ENCODE results near the gene NDUFS8. TPM values are rescaled to one million over a fixed set of nuclear protein-coding genes. Genes with fewer than 3 reads are reported as not detected.

The NDUFS8 gene
- total RNA-seq, 1 experiment from 2014 or later, result 334 TPM

GRCh38 chr11:68036141-68036716 lies 5.7 kb downstream of the NDUFS8 start:
- DNase-seq, result no peak
- ChIA-PET CTCF (no interaction called here), POLR2A (no interaction called here)
- Histone ChIP-seq H3K27me3 (replicated peaks; ENCODE audit: control insufficient read depth, insufficient read depth, low read length) (no peaks in the 10 kb centered on the region), H3K36me3 (ENCODE audit: control insufficient read depth, insufficient read depth, low read length) (peaks cover 4% of the 10 kb centered on the region), H3K4me1 (peaks cover 40% of the 10 kb centered on the region), H3K9me3 (no peaks in the 10 kb centered on the region), H3K4me3 (ENCODE audit: low read depth, low read length) (no peak overlapping the region)
- intact Hi-C loops (cut with micrococcal nuclease; ENCODE audit: unreplicated experiment), result no loop called here
- TF ChIP-seq CTCF (IDR thresholded peaks at IDR 0.05; ENCODE audit: insufficient read depth in 1 of 2, low read depth in 1 of 2, low read length in 1 of 2, severe bottlenecking in 1 of 2, unreplicated experiment in 1 of 2), result no peak
- Mint-ChIP-seq H3K27me3 (ENCODE audit: insufficient read depth, unreplicated experiment) (no peaks in the 10 kb centered on the region), H3K4me3 (ENCODE audit: unreplicated experiment) (no peak overlapping the region), H3K36me3 (ENCODE audit: insufficient read depth, unreplicated experiment) (peaks cover 52% of the 10 kb centered on the region), H3K4me1 (ENCODE audit: low read depth, unreplicated experiment) (peaks cover 29% of the 10 kb centered on the region), H3K27ac (ENCODE audit: unreplicated experiment) (no peak overlapping the region), H3K9me3 (ENCODE audit: unreplicated experiment) (no peaks in the 10 kb centered on the region)
- no TSS peak for BruUV-seq (replicated peaks)

DNA sequence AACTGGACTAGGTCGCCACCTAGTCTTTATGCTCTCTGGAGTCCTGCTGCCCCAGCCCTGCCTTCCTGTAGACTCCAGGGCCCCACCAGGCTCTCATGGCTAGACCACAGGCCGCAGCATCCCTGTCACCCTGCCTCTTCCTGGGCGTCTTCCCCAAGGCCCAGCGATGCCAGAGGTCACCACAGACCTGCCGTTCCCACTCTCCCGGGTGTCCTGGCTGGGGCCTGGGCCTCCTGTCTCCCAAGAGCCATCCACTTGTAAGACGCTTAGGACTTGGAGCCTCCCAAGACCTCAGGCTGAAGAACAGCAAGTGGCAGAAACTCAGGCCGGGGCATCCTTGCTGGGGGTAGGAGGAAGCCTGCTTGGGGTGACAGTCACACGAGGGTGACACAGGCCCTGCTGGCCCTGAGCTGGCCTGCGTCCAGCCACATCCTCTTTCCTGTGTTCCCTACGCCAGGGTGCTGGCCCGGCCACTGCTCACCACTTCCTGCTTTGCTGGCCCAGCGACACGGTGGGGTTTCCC lies 6.3 kb downstream of the NDUFS8 start:
- no peaks in the 10 kb centered on the region for H3K27me3 Mint-ChIP-seq (ENCODE audit: insufficient read depth, unreplicated experiment)
- BruUV-seq (replicated peaks), result no TSS peak
- H3K9me3 Mint-ChIP-seq (ENCODE audit: unreplicated experiment), result no peaks in the 10 kb centered on the region
- intact Hi-C loops (cut with micrococcal nuclease; ENCODE audit: unreplicated experiment), result no loop called here
- peaks cover 23% of the 10 kb centered on the region for H3K4me1 Mint-ChIP-seq (ENCODE audit: low read depth, unreplicated experiment)
- H3K27ac Mint-ChIP-seq (ENCODE audit: unreplicated experiment), result no peak overlapping the region
- no peak for TF ChIP-seq CTCF (IDR thresholded peaks at IDR 0.05; ENCODE audit: insufficient read depth in 1 of 2, low read depth in 1 of 2, low read length in 1 of 2, severe bottlenecking in 1 of 2, unreplicated experiment in 1 of 2)
- no peak for DNase-seq
- peaks cover 36% of the 10 kb centered on the region for H3K4me1 ChIP-seq
- H3K4me3 Mint-ChIP-seq (ENCODE audit: unreplicated experiment), result no peak overlapping the region
- ChIA-PET POLR2A (interaction anchor here (1.0 kb wide), 1 partner anchor 10 kb away, joined by 4 read pairs; no protein-coding TSS in a partner anchor), CTCF (interaction anchor here (0.6 to 0.7 kb wide), 2 partner anchors 16 to 1871 kb away, joined by 3 read pairs; no protein-coding TSS in a partner anchor)
- H3K27me3 ChIP-seq (replicated peaks; ENCODE audit: control insufficient read depth, insufficient read depth, low read length), result no peaks in the 10 kb centered on the region
- peaks cover 4% of the 10 kb centered on the region for H3K36me3 ChIP-seq (ENCODE audit: control insufficient read depth, insufficient read depth, low read length)
- H3K9me3 ChIP-seq, result no peaks in the 10 kb centered on the region
- peaks cover 52% of the 10 kb centered on the region for H3K36me3 Mint-ChIP-seq (ENCODE audit: insufficient read depth, unreplicated experiment)
- no peak overlapping the region for H3K4me3 ChIP-seq (ENCODE audit: low read depth, low read length)

- H3K4me1 ChIP-seq, result peaks cover 34% of the 10 kb centered on the region
- intact Hi-C loops (cut with micrococcal nuclease; ENCODE audit: unreplicated experiment), result no loop called here
- Mint-ChIP-seq H3K27ac (ENCODE audit: unreplicated experiment) (peak overlapping the region; percentile 39), H3K9me3 (ENCODE audit: unreplicated experiment) (no peaks in the 10 kb centered on the region), H3K27me3 (ENCODE audit: insufficient read depth, unreplicated experiment) (no peaks in the 10 kb centered on the region), H3K4me1 (ENCODE audit: low read depth, unreplicated experiment) (peaks cover 22% of the 10 kb centered on the region), H3K4me3 (ENCODE audit: unreplicated experiment) (no peak overlapping the region), H3K36me3 (ENCODE audit: insufficient read depth, unreplicated experiment) (peaks cover 52% of the 10 kb centered on the region)
- POLR2A ChIA-PET, result interaction anchor here (0.6 to 1.0 kb wide), 4 partner anchors 9 to 1571 kb away, joined by 4 to 11 read pairs (median 7); partner anchors contain the start of gene PELI3
- H3K27me3 ChIP-seq (replicated peaks; ENCODE audit: control insufficient read depth, insufficient read depth, low read length), result no peaks in the 10 kb centered on the region
- H3K4me3 ChIP-seq (ENCODE audit: low read depth, low read length), result no peak overlapping the region
- no peak for DNase-seq
- no TSS peak for BruUV-seq (replicated peaks)
- H3K9me3 ChIP-seq, result no peaks in the 10 kb centered on the region
- H3K36me3 ChIP-seq (ENCODE audit: control insufficient read depth, insufficient read depth, low read length), result peaks cover 4% of the 10 kb centered on the region
- no peak for TF ChIP-seq CTCF (IDR thresholded peaks at IDR 0.05; ENCODE audit: insufficient read depth in 1 of 2, low read depth in 1 of 2, low read length in 1 of 2, severe bottlenecking in 1 of 2, unreplicated experiment in 1 of 2)
- CTCF ChIA-PET, result interaction anchor here (0.5 to 1.1 kb wide), 4 partner anchors 12 to 1870 kb away, joined by 3 to 4 read pairs (median 3); no protein-coding TSS in a partner anchor
Observed at GRCh38 chr11:68037411-68038225, 7.1 kb downstream of the NDUFS8 start.

Measured in Caco-2 (cell line).